ENCODE data around the gene SYNM.

DNA sequence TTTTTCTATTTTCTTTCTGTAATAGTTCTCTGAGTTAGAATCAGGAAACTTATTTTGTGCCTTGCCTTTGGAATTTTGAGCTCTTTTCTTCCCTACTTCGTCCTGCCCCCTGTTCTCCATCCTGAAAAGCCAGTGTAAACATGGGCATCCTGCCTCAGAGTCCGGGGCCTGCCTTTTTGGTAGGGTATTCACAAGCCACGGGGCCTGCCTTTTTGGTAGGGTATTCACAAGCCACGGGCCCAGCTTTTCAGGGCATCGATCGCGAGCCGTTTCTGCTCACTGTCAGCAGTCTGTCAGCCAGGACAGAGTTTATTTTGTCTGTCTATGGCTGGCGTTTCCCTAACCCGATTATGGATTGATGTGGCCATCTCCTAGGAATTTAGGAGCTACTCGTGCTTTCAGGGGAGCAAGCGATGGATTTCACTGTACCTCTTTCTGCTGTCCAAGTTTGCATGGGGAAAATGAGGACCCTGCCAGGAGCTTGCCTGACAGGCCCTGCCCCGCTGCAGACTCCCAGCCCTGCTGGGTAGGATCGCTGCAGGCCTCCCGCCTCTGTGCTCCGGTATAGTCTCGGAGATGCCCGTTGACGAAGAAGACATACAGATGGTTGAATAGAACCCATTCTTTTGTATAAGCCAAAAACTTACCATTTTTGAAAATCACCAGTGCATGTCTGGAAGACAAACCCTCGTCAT is 12.8 kb downstream of the SYNM start:
- TF ChIP-seq, protein P1, sequence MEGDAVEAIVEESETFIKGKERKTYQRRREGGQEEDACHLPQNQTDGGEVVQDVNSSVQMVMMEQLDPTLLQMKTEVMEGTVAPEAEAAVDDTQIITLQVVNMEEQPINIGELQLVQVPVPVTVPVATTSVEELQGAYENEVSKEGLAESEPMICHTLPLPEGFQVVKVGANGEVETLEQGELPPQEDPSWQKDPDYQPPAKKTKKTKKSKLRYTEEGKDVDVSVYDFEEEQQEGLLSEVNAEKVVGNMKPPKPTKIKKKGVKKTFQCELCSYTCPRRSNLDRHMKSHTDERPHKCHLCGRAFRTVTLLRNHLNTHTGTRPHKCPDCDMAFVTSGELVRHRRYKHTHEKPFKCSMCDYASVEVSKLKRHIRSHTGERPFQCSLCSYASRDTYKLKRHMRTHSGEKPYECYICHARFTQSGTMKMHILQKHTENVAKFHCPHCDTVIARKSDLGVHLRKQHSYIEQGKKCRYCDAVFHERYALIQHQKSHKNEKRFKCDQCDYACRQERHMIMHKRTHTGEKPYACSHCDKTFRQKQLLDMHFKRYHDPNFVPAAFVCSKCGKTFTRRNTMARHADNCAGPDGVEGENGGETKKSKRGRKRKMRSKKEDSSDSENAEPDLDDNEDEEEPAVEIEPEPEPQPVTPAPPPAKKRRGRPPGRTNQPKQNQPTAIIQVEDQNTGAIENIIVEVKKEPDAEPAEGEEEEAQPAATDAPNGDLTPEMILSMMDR (IDR thresholded peaks at IDR 0.05; ENCODE audit: low read length) = no peak
- TF ChIP-seq EZH2phosphoT487 (IDR thresholded peaks at IDR 0.05; ENCODE audit: low read length) = no peak
